Activated T-helper 1 cell treated with anti-CD3 and anti-CD28 coated beads, Interleukin-12 subunit alpha, Interleukin-12 subunit beta, Interleukin-2, Interleukin-4 antibody, amounts not matched to agents 30 ng/mL and 10 ng/mL and 1 ng/mL, durations not matched to agents 14 hours and 24 hours and 36 hours (primary cell): ENCODE data around the gene SAMD1. TPM values are rescaled to one million over a fixed set of nuclear protein-coding genes. Genes with fewer than 3 reads are reported as not detected.

ENCODE experiments used
- DNase-seq: peaks from one replicate; pipeline ENCODE4 v3.0.0; 2021; ENCODE audit warnings: low spot score
- H3K27ac Mint-ChIP-seq: one replicate; pipeline ENCODE4 v1.8.0; 2021; ENCODE audit warnings: mild to moderate bottlenecking, mixed read lengths
- H3K27me3 Mint-ChIP-seq: one replicate; pipeline ENCODE4 v1.8.0; 2022; ENCODE audit warnings: mild to moderate bottlenecking, moderate library complexity, mixed read lengths; ENCODE audit not compliant: insufficient read depth
- H3K36me3 Mint-ChIP-seq: one replicate; pipeline ENCODE4 v1.8.0; 2021; ENCODE audit warnings: low read depth, mixed read lengths
- H3K4me1 Mint-ChIP-seq: one replicate; pipeline ENCODE4 v1.8.0; 2021; ENCODE audit warnings: low read depth, mixed read lengths
- H3K4me3 Mint-ChIP-seq: one replicate; pipeline ENCODE4 v1.8.0; 2021; ENCODE audit warnings: mild to moderate bottlenecking, moderate library complexity, mixed read lengths
- H3K9me3 Mint-ChIP-seq: one replicate; pipeline ENCODE4 v1.8.0; 2021; ENCODE audit warnings: mixed read lengths
- intact Hi-C: fragments of 100-400 bp; cut with micrococcal nuclease; formaldehyde crosslinking; loops from one replicate; pipeline ENCODE4 v1.15.1; 2024
- total RNA-seq: library from RNA; stranded (reverse); gene quantifications from 2 replicates; pipeline ENCODE4 v1.2.3, GENCODE V29; 2022

The SAMD1 gene
- total RNA-seq, 1 donor from 2014 or later = 130 TPM

GRCh38 chr19:14061081-14061749 lies 29.3 kb downstream of the SAMD1 start:
- Mint-ChIP-seq H3K27me3 (peaks cover 33% of the 10 kb centered on the region), H3K4me1 (peaks cover 19% of the 10 kb centered on the region), H3K4me3 (no peak overlapping the region), H3K27ac (no peak overlapping the region), H3K36me3 (no peaks in the 10 kb centered on the region), H3K9me3 (no peaks in the 10 kb centered on the region)
- intact Hi-C loops = no loop called here
- DNase-seq = no peak

- no peak for DNase-seq
- Mint-ChIP-seq H3K27ac (no peak overlapping the region), H3K4me1 (peaks cover 19% of the 10 kb centered on the region), H3K9me3 (no peaks in the 10 kb centered on the region), H3K4me3 (no peak overlapping the region), H3K27me3 (peaks cover 37% of the 10 kb centered on the region), H3K36me3 (no peaks in the 10 kb centered on the region)
- intact Hi-C loops = loop anchor here (1.0 kb wide), 1 partner anchor 10 kb away; no protein-coding TSS in a partner anchor
Observed at GRCh38 chr19:14059652-14060155, 30.8 kb downstream of the SAMD1 start.

GRCh38 chr19:14059093-14059480 lies 31.5 kb downstream of the SAMD1 start:
- Mint-ChIP-seq H3K9me3 (no peaks in the 10 kb centered on the region), H3K4me1 (peaks cover 19% of the 10 kb centered on the region), H3K27me3 (peaks cover 37% of the 10 kb centered on the region), H3K36me3 (peaks cover 2% of the 10 kb centered on the region), H3K4me3 (peak overlapping the region; percentile 54), H3K27ac (no peak overlapping the region)
- DNase-seq = peak; percentile 29
- intact Hi-C loops = no loop called here

GRCh38 chr19:14058182-14059092 lies 32.1 kb downstream of the SAMD1 start:
- peaks cover 5% of the 10 kb centered on the region for H3K36me3 Mint-ChIP-seq
- DNase-seq = no peak
- intact Hi-C loops = no loop called here
- peak overlapping the region; percentile 54 for H3K4me3 Mint-ChIP-seq
- peaks cover 40% of the 10 kb centered on the region for H3K27me3 Mint-ChIP-seq
- H3K9me3 Mint-ChIP-seq = no peaks in the 10 kb centered on the region
- no peak overlapping the region for H3K27ac Mint-ChIP-seq
- H3K4me1 Mint-ChIP-seq = peaks cover 19% of the 10 kb centered on the region

GRCh38 chr19:14056741-14057356 lies 33.7 kb downstream of the SAMD1 start:
- peak overlapping the region; percentile 30 for H3K4me3 Mint-ChIP-seq
- H3K27me3 Mint-ChIP-seq = peaks cover 38% of the 10 kb centered on the region
- DNase-seq = no peak
- H3K36me3 Mint-ChIP-seq = peaks cover 17% of the 10 kb centered on the region
- H3K4me1 Mint-ChIP-seq = peaks cover 19% of the 10 kb centered on the region
- intact Hi-C loops = no loop called here
- H3K27ac Mint-ChIP-seq = no peak overlapping the region
- peaks cover 4% of the 10 kb centered on the region for H3K9me3 Mint-ChIP-seq

GRCh38 chr19:14056069-14056666 lies 34.4 kb downstream of the SAMD1 start:
- H3K36me3 Mint-ChIP-seq = peaks cover 21% of the 10 kb centered on the region
- H3K9me3 Mint-ChIP-seq = peaks cover 4% of the 10 kb centered on the region
- H3K27me3 Mint-ChIP-seq = peaks cover 36% of the 10 kb centered on the region
- H3K27ac Mint-ChIP-seq = no peak overlapping the region
- DNase-seq = no peak
- no peak overlapping the region for H3K4me3 Mint-ChIP-seq
- intact Hi-C loops = no loop called here
- H3K4me1 Mint-ChIP-seq = peaks cover 19% of the 10 kb centered on the region

- Mint-ChIP-seq H3K27me3 (peaks cover 33% of the 10 kb centered on the region), H3K9me3 (peaks cover 4% of the 10 kb centered on the region), H3K4me3 (no peak overlapping the region), H3K4me1 (peaks cover 19% of the 10 kb centered on the region), H3K27ac (no peak overlapping the region), H3K36me3 (peaks cover 27% of the 10 kb centered on the region)
- intact Hi-C loops = no loop called here
- no peak for DNase-seq
Observed at GRCh38 chr19:14055396-14055795, 35.2 kb downstream of the SAMD1 start.

GRCh38 chr19:14054721-14055120 lies 35.8 kb downstream of the SAMD1 start:
- Mint-ChIP-seq H3K27ac (no peak overlapping the region), H3K4me3 (no peak overlapping the region)
- intact Hi-C loops = no loop called here

GRCh38 chr19:14054099-14054498 lies 36.5 kb downstream of the SAMD1 start:
- Mint-ChIP-seq H3K27ac (peak overlapping the region; percentile 84), H3K9me3 (peaks cover 4% of the 10 kb centered on the region), H3K36me3 (peaks cover 36% of the 10 kb centered on the region), H3K4me3 (no peak overlapping the region), H3K4me1 (peaks cover 14% of the 10 kb centered on the region), H3K27me3 (peaks cover 25% of the 10 kb centered on the region)
- DNase-seq = no peak
- intact Hi-C loops = no loop called here

More at GRCh38 chr19:14054721-14055120, 35.8 kb downstream of the SAMD1 start:
- Mint-ChIP-seq H3K27me3 (peaks cover 29% of the 10 kb centered on the region), H3K36me3 (peaks cover 34% of the 10 kb centered on the region), H3K4me1 (peaks cover 16% of the 10 kb centered on the region), H3K9me3 (peaks cover 4% of the 10 kb centered on the region)
- no peak for DNase-seq

GRCh38 chr19:14053500-14053899 lies 37.1 kb downstream of the SAMD1 start:
- Mint-ChIP-seq H3K4me1 (peaks cover 12% of the 10 kb centered on the region), H3K27ac (no peak overlapping the region), H3K27me3 (peaks cover 19% of the 10 kb centered on the region), H3K4me3 (no peak overlapping the region), H3K9me3 (peaks cover 4% of the 10 kb centered on the region), H3K36me3 (peaks cover 40% of the 10 kb centered on the region)
- no peak for DNase-seq
- intact Hi-C loops = no loop called here

- peaks cover 41% of the 10 kb centered on the region for H3K36me3 Mint-ChIP-seq
- peaks cover 4% of the 10 kb centered on the region for H3K9me3 Mint-ChIP-seq
- peaks cover 14% of the 10 kb centered on the region for H3K27me3 Mint-ChIP-seq
- DNase-seq = no peak
- H3K27ac Mint-ChIP-seq = no peak overlapping the region
- intact Hi-C loops = no loop called here
- H3K4me1 Mint-ChIP-seq = peaks cover 11% of the 10 kb centered on the region
- no peak overlapping the region for H3K4me3 Mint-ChIP-seq
Observed at GRCh38 chr19:14053032-14053431, 37.5 kb downstream of the SAMD1 start.

- peaks cover 4% of the 10 kb centered on the region for H3K9me3 Mint-ChIP-seq
Observed at GRCh38 chr19:14052470-14052869, 38.1 kb downstream of the SAMD1 start.

More at GRCh38 chr19:14052470-14052869, 38.1 kb downstream of the SAMD1 start:
- Mint-ChIP-seq H3K27me3 (peaks cover 9% of the 10 kb centered on the region), H3K4me1 (peaks cover 7% of the 10 kb centered on the region), H3K27ac (no peak overlapping the region), H3K36me3 (peaks cover 41% of the 10 kb centered on the region), H3K4me3 (no peak overlapping the region)
- DNase-seq = no peak
- intact Hi-C loops = no loop called here
